Lung (tissue), 12 donors: ENCODE data around the gene APBA2. TPM values are rescaled to one million over a fixed set of nuclear protein-coding genes. Genes with fewer than 3 reads are reported as not detected.

Source experiments
- ATAC-seq: fragments of 200-7000 bp; cut with Tn5 transposase; one replicate; pipeline ENCODE4 v1.9.1; 2020; ENCODE audit warnings: moderate number of reproducible peaks; ENCODE audit not compliant: insufficient read depth, low FRiP score
- DNase-seq, 3 donors: peaks; one replicate each; pipeline ENCODE4 v3.0.0-alpha.2; 2013 to 2017
- H3K27ac ChIP-seq, 2 donors: one replicate each; pipeline ENCODE4 v1.5.1; 2013; ENCODE audit warnings: mild to moderate bottlenecking in 2 of 2, moderate library complexity in 2 of 2, control low read depth in 1 of 2, inconsistent platforms in 1 of 2, low read depth in 1 of 2, low read length in 1 of 2
- H3K27me3 ChIP-seq, 3 donors: one replicate each; pipeline ENCODE4 v1.5.1; 2013; ENCODE audit warnings: low read length in 2 of 3; ENCODE audit not compliant: control insufficient read depth in 3 of 3, insufficient read depth in 3 of 3
- H3K36me3 ChIP-seq, 4 donors: one replicate each; pipeline ENCODE4 v1.5.1; 2013; ENCODE audit warnings: low read length in 4 of 4, mild to moderate bottlenecking in 1 of 4, moderate library complexity in 1 of 4; ENCODE audit not compliant: control insufficient read depth in 4 of 4, insufficient read depth in 4 of 4
- H3K4me1 ChIP-seq, 5 donors: one replicate each; pipeline ENCODE4 v1.5.1; 2013; ENCODE audit warnings: low read length in 5 of 5, mild to moderate bottlenecking in 2 of 5, moderate library complexity in 1 of 5; ENCODE audit not compliant: control insufficient read depth in 5 of 5, insufficient read depth in 5 of 5
- H3K4me3 ChIP-seq: one replicate; pipeline ENCODE4 v1.5.1; 2013; ENCODE audit warnings: mild to moderate bottlenecking, control low read depth, moderate library complexity
- H3K9ac ChIP-seq, 2 donors: one replicate each; pipeline ENCODE4 v1.5.1; 2013; ENCODE audit warnings: low read length in 2 of 2, control low read depth in 1 of 2; ENCODE audit not compliant: insufficient read depth in 1 of 2
- H3K9me3 ChIP-seq, 4 donors: one replicate each; pipeline ENCODE4 v1.5.1; 2013; ENCODE audit warnings: low read length in 3 of 4, mild to moderate bottlenecking in 1 of 4, moderate library complexity in 1 of 4; ENCODE audit not compliant: control insufficient read depth in 4 of 4, insufficient read depth in 3 of 4
- CTCF ChIP-seq: IDR thresholded peaks from 2 replicates; pipeline ENCODE4 v1.5.1; 2012; ENCODE audit warnings: mild to moderate bottlenecking; ENCODE audit errors: control extremely low read depth, extremely low read depth
- WGBS, 2 donors: extraction: QIAGEN DNeasy Blood & Tissue Kit; methylation state at CpG; one replicate each; pipeline ENCODE4 v1.1.7; 2013; 5-methylcytosine and 5-hydroxymethylcytosine counted together
- polyA plus RNA-seq, 2 donors: library from polyadenylated mRNA; stranded (reverse); fragments of 200-250 nt; gene quantifications; one replicate each; pipeline ENCODE4 v1.2.1, GENCODE V29; 2013
- total RNA-seq, 2 donors: library from RNA; depleted of rRNA in 1 of 2; stranded (reverse); fragments of >200 nt in 1 of 2; gene quantifications; one replicate each; pipeline ENCODE4 v1.2.1, GENCODE V29; 2014 to 2021
- donor health status: control.
- donor health status: control.
- donor health status: Bipolar disorder and iron deficiency.
- donor health status: healthy.
- donor health status: DM: yes; HTN: yes; CAD: no.

Gene APBA2
- total and polyA plus RNA-seq, 4 donors, result 1.6 to 18.3 (median 4.5) TPM

- ATAC-seq (no peak), DNase-seq (no peak)
- 96 to 100% methylated on average over 5 of the region's 5 CpGs for WGBS, 2 donors
- Histone ChIP-seq H3K27ac (no peak overlapping the region), H3K4me1 (no peaks in the 10 kb centered on the region), H3K9me3 (peaks cover 0 to 2% (median 0%) of the 10 kb centered on the region in 4 donors), H3K27me3 (no peaks in the 10 kb centered on the region), H3K9ac (no peak overlapping the region), H3K4me3 (no peak overlapping the region), H3K36me3 (no peaks in the 10 kb centered on the region)
- no peak for TF ChIP-seq CTCF
Measured at GRCh38 chr15:28902856-28903255, 17.1 kb downstream of the APBA2 start.

- Histone ChIP-seq H3K27ac (no peak overlapping the region), H3K4me1 (no peaks in the 10 kb centered on the region), H3K36me3 (no peaks in the 10 kb centered on the region), H3K9me3 (peaks cover 0 to 2% (median 0%) of the 10 kb centered on the region in 4 donors), H3K4me3 (no peak overlapping the region), H3K27me3 (no peaks in the 10 kb centered on the region), H3K9ac (no peak overlapping the region)
- no peak for TF ChIP-seq CTCF
- 88 to 92% methylated on average over 8 of the region's 8 CpGs for WGBS, 2 donors
- no peak for DNase-seq
- no peak for ATAC-seq
Measured at GRCh38 chr15:28903555-28903954, 17.8 kb downstream of the APBA2 start.

GRCh38 chr15:28904003-28904402 lies 18.2 kb downstream of the APBA2 start:
- Histone ChIP-seq H3K27me3 (no peaks in the 10 kb centered on the region), H3K9me3 (peaks cover 0 to 2% (median 0%) of the 10 kb centered on the region in 4 donors), H3K27ac (no peak overlapping the region), H3K4me1 (no peaks in the 10 kb centered on the region), H3K9ac (no peak overlapping the region), H3K4me3 (no peak overlapping the region), H3K36me3 (no peaks in the 10 kb centered on the region)
- 60 to 63% methylated on average over 9 of the region's 9 CpGs for WGBS, 2 donors
- TF ChIP-seq CTCF, result no peak
- ATAC-seq (no peak), DNase-seq (no peak)

- DNase-seq, result no peak
- Histone ChIP-seq H3K9ac (no peak overlapping the region), H3K27me3 (no peaks in the 10 kb centered on the region), H3K36me3 (no peaks in the 10 kb centered on the region), H3K4me3 (no peak overlapping the region), H3K9me3 (no peaks in the 10 kb centered on the region), H3K4me1 (no peaks in the 10 kb centered on the region), H3K27ac (no peak overlapping the region)
- 56 to 57% methylated on average over 11 of the region's 11 CpGs for WGBS, 2 donors
- ATAC-seq, result no peak
- no peak for TF ChIP-seq CTCF
Measured at GRCh38 chr15:28904541-28905315, 19.0 kb downstream of the APBA2 start.
